ENCODE data around the gene CTNND2. TPM values are rescaled to one million over a fixed set of nuclear protein-coding genes. Genes with fewer than 3 reads are reported as not detected.

The CTNND2 gene
- total RNA-seq, 4 donors from 2014 or later, result 8.3 TPM; not detected in 3

DNA sequence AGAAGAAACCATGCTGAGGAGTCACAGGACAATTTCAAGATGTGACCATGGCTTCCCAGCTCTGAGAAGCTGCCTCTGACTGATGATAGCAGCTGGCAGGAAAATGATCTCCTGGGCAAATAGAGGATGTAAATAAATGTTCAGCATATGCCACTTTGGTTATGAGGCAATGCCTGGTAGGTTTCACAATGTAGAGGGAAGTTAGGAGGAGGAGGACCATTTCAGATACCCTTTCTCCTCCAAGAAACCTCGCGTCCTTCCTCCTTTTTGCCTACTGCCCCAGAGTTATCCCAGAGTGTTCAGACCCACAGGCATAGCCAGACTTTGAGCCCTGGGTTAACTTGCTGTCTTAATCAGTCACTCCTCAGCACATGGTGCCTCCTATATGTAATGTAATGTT is 601.6 kb downstream of the CTNND2 start:
- TF ChIP-seq, protein P1, sequence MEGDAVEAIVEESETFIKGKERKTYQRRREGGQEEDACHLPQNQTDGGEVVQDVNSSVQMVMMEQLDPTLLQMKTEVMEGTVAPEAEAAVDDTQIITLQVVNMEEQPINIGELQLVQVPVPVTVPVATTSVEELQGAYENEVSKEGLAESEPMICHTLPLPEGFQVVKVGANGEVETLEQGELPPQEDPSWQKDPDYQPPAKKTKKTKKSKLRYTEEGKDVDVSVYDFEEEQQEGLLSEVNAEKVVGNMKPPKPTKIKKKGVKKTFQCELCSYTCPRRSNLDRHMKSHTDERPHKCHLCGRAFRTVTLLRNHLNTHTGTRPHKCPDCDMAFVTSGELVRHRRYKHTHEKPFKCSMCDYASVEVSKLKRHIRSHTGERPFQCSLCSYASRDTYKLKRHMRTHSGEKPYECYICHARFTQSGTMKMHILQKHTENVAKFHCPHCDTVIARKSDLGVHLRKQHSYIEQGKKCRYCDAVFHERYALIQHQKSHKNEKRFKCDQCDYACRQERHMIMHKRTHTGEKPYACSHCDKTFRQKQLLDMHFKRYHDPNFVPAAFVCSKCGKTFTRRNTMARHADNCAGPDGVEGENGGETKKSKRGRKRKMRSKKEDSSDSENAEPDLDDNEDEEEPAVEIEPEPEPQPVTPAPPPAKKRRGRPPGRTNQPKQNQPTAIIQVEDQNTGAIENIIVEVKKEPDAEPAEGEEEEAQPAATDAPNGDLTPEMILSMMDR (IDR thresholded peaks at IDR 0.05; ENCODE audit: low read depth), result no peak

DNA sequence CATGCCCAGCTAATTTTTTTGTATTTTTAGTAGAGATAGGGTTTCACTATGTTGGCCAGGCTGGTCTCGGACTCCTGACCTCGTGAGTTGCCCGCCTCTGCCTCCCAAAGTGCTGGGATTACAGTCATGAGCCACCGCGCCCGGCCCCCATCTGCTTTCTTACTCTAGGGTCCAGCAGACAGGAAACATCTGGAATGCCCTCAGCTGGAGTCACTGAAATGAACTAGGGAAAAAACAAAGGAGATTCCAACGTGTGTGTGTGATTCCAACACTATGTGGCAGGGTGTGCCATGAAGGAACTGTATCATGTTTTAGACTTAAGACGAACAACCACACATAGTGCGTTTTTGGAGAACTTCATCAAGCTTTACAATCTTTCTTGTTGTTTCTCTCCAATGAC is 603.1 kb downstream of the CTNND2 start:
- TF ChIP-seq, protein P1 (IDR thresholded peaks at IDR 0.05; ENCODE audit: low read depth), result no peak

DNA sequence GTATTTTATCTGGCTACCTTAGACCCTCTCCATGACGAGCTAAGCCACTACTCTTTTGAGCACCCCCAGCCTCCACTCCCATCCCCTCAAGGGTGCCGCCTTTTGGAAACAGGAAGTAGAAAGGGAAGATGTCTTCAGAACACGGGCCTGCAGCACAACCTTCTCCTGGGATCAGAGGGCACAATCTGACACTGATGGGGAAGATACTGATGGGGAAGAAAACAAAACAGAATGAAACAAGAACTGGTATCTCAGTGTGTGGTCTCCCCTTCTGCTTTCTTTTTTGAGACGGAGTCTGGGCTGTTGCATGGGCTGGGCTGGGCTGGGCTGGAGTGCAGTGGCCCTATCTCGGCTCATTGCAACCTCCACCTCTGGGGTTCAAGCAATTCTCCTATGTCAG is 603.5 kb downstream of the CTNND2 start:
- TF ChIP-seq, protein P1 (IDR thresholded peaks at IDR 0.05; ENCODE audit: low read depth), result no peak

DNA sequence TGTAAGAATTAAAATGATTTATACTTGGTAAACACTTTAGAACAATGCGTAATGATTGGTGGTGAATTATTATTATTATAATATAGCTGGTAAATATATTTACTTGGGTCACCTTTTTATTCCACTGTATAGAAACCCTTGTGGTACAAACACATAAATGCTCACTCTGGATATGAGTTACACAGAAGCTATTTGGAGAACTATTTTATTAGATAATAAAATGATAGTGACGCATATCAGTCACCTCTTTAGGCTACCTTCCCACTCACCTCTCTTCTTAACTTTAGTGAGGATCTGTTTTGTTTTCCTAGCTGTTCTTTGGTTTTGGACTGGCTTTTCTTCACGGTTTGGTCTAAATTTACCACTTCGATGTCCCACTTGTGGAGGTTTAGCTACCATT is 605.4 kb downstream of the CTNND2 start:
- TF ChIP-seq, protein P1 (IDR thresholded peaks at IDR 0.05; ENCODE audit: low read depth), result no peak

DNA sequence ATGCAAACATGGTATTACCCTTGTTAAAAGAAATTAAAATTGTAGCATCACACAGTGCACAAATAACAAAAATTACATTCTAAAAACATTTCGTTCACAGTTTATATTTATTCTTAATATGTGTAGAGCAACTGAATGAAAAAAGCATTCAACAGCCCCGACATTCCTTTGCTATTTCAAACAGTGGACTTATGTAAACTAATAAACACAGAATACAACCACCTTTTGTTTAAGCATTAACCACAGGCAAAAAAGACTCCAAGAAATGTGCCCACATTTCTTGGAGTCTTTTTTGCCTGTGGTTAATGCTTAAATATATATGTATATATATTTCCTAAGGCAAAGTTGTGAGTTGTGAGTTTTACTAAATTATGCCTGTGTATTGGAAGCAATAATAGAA is 610.7 kb downstream of the CTNND2 start:
- TF ChIP-seq, protein P1 (IDR thresholded peaks at IDR 0.05; ENCODE audit: low read depth), result no peak

DNA sequence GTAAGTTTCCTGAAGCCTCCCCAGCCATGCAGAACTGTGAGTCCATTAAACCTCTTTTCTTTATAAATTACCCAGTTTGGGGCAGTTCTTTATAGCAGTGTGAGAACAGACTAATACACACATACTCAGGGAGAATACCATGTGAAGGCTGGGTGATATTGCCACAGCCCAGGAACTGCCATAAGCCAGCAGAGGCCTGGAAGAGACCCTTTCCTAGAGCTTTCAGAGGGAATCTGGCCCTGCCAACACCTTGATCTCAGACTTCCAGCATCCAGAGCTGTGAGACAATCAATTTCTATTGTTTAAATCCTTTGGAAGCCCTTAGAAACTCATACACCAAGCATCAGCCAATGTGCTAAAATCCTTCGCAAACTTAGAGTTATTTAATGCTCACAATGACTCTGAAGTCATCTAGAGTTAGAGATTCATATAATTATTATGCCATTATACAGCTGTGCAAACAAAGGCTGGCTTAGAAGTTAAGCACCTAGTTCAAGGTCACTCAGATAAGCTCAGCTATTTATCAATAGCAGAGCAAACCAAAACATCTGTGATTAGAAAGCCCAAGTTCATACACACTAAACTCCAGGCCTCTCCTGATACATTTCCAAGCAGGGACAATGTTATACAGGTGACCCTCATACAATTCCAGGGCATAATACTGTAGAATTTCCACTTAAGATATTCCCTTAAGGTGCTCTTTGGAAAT is 611.4 kb downstream of the CTNND2 start:
- TF ChIP-seq, protein P1 (IDR thresholded peaks at IDR 0.05; ENCODE audit: low read depth), result no peak

DNA sequence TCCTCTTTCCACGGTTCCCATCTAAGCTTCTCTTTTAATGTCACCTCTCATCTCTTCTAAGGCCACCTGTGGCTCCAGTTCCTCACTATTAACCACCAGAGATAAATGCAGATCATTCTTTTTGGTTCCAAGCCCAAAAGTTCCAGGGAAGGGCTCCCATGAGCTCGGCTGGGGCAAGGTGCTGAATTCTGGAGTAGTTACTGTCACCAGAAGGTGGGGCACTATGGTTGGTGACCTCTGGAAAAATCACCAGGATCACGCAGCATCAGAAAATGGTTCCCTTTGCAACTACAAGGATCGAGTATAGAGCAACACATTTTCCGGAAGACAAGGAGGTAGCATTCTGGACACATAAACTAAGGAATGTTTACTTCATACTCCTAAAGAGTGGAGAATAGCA is 614.5 kb downstream of the CTNND2 start:
- TF ChIP-seq, protein P1 (IDR thresholded peaks at IDR 0.05; ENCODE audit: low read depth), result no peak

All from subcutaneous adipose tissue (tissue), 4 donors.